ENCODE measurements around the gene SLC30A7. TPM values are rescaled to one million over a fixed set of nuclear protein-coding genes. Genes with fewer than 3 reads are reported as not detected.
"Not testable (repeated sequence)": the region's sequence is repeated elsewhere in the genome, so short reads cannot be mapped to it uniquely, and the experiment has no call there.

Gene SLC30A7
- total and polyA plus RNA-seq, 8 donors, result 1.5 to 65.7 (median 6.2) TPM

DNA sequence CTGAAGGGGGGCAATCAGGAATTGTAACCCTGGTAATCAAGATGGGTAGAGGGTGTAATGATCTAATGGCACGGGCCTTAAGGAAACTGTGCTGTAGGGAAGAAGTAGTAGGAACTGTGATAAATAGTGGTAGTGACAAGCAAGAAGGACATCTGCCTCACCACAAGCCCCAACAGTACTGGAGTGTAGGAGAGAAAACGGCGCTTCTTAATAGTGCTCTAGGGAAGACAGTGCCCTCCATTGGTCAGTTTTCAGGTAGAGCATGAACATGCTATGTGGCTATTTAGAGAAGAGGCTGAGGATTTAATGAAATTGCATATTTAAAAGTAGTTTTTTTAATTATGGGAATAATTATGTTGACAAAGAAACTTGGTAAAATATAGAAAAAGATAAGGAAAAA is 32.2 kb downstream of the SLC30A7 start:
- intact Hi-C loops (cut with DNase I; ENCODE audit: low total_unique reads), result no loop called here
- TF ChIP-seq POLR2AphosphoS5 (IDR thresholded peaks at IDR 0.05), result no peak
- TF ChIP-seq EP300 (IDR thresholded peaks at IDR 0.05), result no peak
- no peak for TF ChIP-seq POLR2A (IDR thresholded peaks at IDR 0.05)
- TF ChIP-seq, protein P1, sequence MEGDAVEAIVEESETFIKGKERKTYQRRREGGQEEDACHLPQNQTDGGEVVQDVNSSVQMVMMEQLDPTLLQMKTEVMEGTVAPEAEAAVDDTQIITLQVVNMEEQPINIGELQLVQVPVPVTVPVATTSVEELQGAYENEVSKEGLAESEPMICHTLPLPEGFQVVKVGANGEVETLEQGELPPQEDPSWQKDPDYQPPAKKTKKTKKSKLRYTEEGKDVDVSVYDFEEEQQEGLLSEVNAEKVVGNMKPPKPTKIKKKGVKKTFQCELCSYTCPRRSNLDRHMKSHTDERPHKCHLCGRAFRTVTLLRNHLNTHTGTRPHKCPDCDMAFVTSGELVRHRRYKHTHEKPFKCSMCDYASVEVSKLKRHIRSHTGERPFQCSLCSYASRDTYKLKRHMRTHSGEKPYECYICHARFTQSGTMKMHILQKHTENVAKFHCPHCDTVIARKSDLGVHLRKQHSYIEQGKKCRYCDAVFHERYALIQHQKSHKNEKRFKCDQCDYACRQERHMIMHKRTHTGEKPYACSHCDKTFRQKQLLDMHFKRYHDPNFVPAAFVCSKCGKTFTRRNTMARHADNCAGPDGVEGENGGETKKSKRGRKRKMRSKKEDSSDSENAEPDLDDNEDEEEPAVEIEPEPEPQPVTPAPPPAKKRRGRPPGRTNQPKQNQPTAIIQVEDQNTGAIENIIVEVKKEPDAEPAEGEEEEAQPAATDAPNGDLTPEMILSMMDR (IDR thresholded peaks at IDR 0.05), result no peak
- no peak overlapping the region for H3K4me3 ChIP-seq
- H3K36me3 ChIP-seq, result peaks cover 0 to 45% (median 38%) of the 10 kb centered on the region in 4 donors
- H3K4me1 ChIP-seq, result peaks cover 0 to 6% (median 0%) of the 10 kb centered on the region in 4 donors
- no peak for DNase-seq
- H3K27me3 ChIP-seq, result no peaks in the 10 kb centered on the region
- H3K27ac ChIP-seq, result no peak overlapping the region
- WGBS, 5 donors, result 79 to 91% (median 87%) methylated on average over 3 of the region's 3 CpGs
- no peaks in the 10 kb centered on the region for H3K9me3 ChIP-seq

- no peak for DNase-seq
- Histone ChIP-seq H3K4me1 (peaks cover 0 to 6% (median 0%) of the 10 kb centered on the region in 4 donors), H3K36me3 (peaks cover 0 to 34% (median 30%) of the 10 kb centered on the region in 4 donors), H3K9me3 (no peaks in the 10 kb centered on the region), H3K4me3 (no peak overlapping the region), H3K27ac (no peak overlapping the region), H3K27me3 (no peaks in the 10 kb centered on the region)
- TF ChIP-seq POLR2AphosphoS5 (IDR thresholded peaks at IDR 0.05), result no peak
- TF ChIP-seq EP300 (IDR thresholded peaks at IDR 0.05), result no peak
- TF ChIP-seq, protein P1 (IDR thresholded peaks at IDR 0.05), result no peak
- no peak for TF ChIP-seq POLR2A (IDR thresholded peaks at IDR 0.05)
- intact Hi-C loops (cut with DNase I; ENCODE audit: low total_unique reads), result no loop called here
Measured at GRCh38 chr1:100930494-100930893, 34.6 kb downstream of the SLC30A7 start.

DNA sequence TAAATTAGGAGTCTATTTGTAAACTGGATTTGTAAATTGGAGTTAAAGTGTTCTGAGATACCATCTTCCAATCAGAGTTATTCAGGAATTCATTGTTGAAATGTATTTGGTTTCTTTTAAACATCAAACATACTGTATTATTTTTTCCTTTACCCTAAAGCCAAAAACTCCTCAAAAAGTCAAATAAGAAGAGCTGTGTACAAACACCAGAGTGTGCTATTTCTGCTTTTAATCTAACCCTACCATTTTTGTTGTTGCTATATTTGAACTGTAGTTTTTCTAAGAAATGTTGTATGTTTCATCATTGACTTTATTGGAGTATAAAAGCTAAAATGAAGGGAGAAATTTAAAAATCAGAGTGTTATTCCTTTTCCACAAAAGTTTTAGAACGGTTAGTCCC is 35.8 kb downstream of the SLC30A7 start:
- H3K4me3 ChIP-seq, result no peak overlapping the region
- DNase-seq, result no peak
- intact Hi-C loops (cut with DNase I; ENCODE audit: low total_unique reads), result no loop called here
- H3K27me3 ChIP-seq, result no peaks in the 10 kb centered on the region
- peaks cover 0 to 6% (median 0%) of the 10 kb centered on the region in 4 donors for H3K4me1 ChIP-seq
- TF ChIP-seq EP300 (IDR thresholded peaks at IDR 0.05), result no peak
- TF ChIP-seq POLR2A (IDR thresholded peaks at IDR 0.05), result no peak
- TF ChIP-seq, protein P1 (IDR thresholded peaks at IDR 0.05), result no peak
- TF ChIP-seq POLR2AphosphoS5 (IDR thresholded peaks at IDR 0.05), result no peak
- peaks cover 0 to 31% (median 21%) of the 10 kb centered on the region in 4 donors for H3K36me3 ChIP-seq
- no peak overlapping the region for H3K27ac ChIP-seq
- no peaks in the 10 kb centered on the region for H3K9me3 ChIP-seq
- 92 to 98% (median 96%) methylated on average over 1 of the region's 1 CpG for WGBS, 5 donors

- WGBS, 5 donors, result 100% methylated on average over 2 of the region's 2 CpGs
- not testable (repeated sequence) for H3K27ac ChIP-seq, DNase-seq
Measured at GRCh38 chr1:100933555-100933954, 37.7 kb downstream of the SLC30A7 start.

GRCh38 chr1:100936194-100936967 is 40.5 kb downstream of the SLC30A7 start:
- no peak overlapping the region for H3K4me3 ChIP-seq
- no peak for TF ChIP-seq EP300 (IDR thresholded peaks at IDR 0.05)
- no peak for TF ChIP-seq POLR2A (IDR thresholded peaks at IDR 0.05)
- TF ChIP-seq POLR2AphosphoS5 (IDR thresholded peaks at IDR 0.05), result no peak
- TF ChIP-seq, protein P1 (IDR thresholded peaks at IDR 0.05), result no peak
- DNase-seq, result no peak
- H3K4me1 ChIP-seq, result peaks cover 0 to under 1% (median 0%) of the 10 kb centered on the region in 4 donors
- H3K27ac ChIP-seq, result no peak overlapping the region
- H3K9me3 ChIP-seq, result no peaks in the 10 kb centered on the region
- H3K27me3 ChIP-seq, result no peaks in the 10 kb centered on the region
- intact Hi-C loops (cut with DNase I; ENCODE audit: low total_unique reads), result no loop called here
- H3K36me3 ChIP-seq, result peaks cover 0 to 53% (median 35%) of the 10 kb centered on the region in 4 donors

More at GRCh38 chr1:100933555-100933954, 37.7 kb downstream of the SLC30A7 start:
- peaks cover 0 to 42% (median 23%) of the 10 kb centered on the region in 4 donors for H3K36me3 ChIP-seq
- H3K27me3 ChIP-seq; intact Hi-C loops (cut with DNase I; ENCODE audit: low total_unique reads); H3K9me3 ChIP-seq; H3K4me3 ChIP-seq; H3K4me1 ChIP-seq: not testable (repeated sequence)
